ENCODE data around the gene PPP2R1B.
"Not testable (repeated sequence)": the region's sequence is repeated elsewhere in the genome, so short reads cannot be mapped to it uniquely, and the experiment has no call there.

The PPP2R1B gene

DNA sequence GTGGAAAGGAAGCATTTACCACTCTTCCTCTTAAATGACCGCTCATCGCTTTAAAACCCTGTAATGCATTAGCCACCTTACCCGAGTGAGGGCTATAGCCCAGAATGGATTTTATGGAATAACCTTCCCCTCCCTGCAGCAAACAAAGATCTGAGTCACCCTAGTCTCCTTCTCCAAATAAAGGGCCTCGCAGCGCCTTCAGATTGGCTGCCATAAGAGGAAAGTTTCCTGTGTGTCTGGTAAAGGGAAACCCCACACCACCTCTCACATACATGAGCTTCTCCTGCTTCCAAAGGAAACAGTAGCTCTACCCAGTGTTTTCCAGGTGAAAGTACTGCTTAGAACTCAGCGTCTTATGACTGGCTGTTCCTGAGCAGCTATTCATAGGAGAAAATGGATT is 47.8 kb downstream of the PPP2R1B start:
- in situ Hi-C loops (cut with MboI; ENCODE audit: low sequenced_read_pairs, unreplicated experiment) = no loop called here
- no peak for DNase-seq (ENCODE audit: low spot score)
- no peak for TF ChIP-seq CTCF (IDR thresholded peaks at IDR 0.05; ENCODE audit: borderline replicate concordance, control extremely low read depth, extremely low read depth, insufficient read depth, missing control alignments)

DNA sequence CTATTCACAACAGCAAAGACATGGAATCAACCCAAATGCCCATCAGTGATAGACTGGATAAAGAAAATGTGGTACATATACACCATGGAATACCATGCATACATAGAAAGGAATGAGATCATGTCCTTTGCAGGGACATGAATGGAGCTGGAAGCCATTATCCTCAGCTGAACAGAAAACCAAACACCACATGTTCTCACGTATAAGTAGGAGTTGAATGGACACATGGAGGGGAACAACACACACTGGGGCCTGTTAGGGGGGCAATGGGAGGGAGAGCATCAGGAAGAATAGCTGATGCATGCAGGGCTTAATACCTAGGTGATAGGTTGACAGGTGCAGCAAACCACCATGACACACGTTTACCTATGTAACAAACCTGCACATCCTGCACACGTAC is 48.5 kb downstream of the PPP2R1B start:
- in situ Hi-C loops (cut with MboI; ENCODE audit: low sequenced_read_pairs, unreplicated experiment) = not testable (repeated sequence)

GRCh38 chr11:111715142-111715816 is 50.9 kb downstream of the PPP2R1B start:
- no peak for DNase-seq (ENCODE audit: low spot score)
- in situ Hi-C loops (cut with MboI; ENCODE audit: low sequenced_read_pairs, unreplicated experiment) = no loop called here
- TF ChIP-seq CTCF (IDR thresholded peaks at IDR 0.05; ENCODE audit: borderline replicate concordance, control extremely low read depth, extremely low read depth, insufficient read depth, missing control alignments) = no peak

More for the DNA sequence above, 48.5 kb downstream of the PPP2R1B start:
- DNase-seq (ENCODE audit: low spot score) = not testable (repeated sequence)

GRCh38 chr11:111714522-111714921 is 51.7 kb downstream of the PPP2R1B start:
- TF ChIP-seq CTCF (IDR thresholded peaks at IDR 0.05; ENCODE audit: borderline replicate concordance, control extremely low read depth, extremely low read depth, insufficient read depth, missing control alignments) = no peak
- in situ Hi-C loops (cut with MboI; ENCODE audit: low sequenced_read_pairs, unreplicated experiment) = no loop called here
- peak; percentile 24 for DNase-seq (ENCODE audit: low spot score)

DNA sequence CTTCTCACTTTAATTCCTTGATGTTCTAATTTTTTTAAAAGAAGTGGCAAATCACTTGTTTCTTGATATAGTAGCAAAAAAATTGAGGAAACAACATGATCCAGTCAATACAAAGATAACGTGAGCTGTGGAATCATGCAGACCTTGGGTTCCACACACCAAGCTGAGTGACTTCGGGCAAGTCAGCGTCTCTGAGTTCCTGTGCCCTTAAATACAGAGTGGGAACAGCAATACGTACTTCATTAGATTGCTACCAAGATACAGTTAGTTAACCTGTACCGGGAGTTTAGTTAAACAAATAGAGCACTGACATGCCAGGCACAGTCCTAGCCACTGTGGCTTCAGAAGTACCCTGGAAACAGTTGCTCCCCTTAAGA is 58.5 kb downstream of the PPP2R1B start:
- no peak for TF ChIP-seq CTCF (IDR thresholded peaks at IDR 0.05; ENCODE audit: borderline replicate concordance, control extremely low read depth, extremely low read depth, insufficient read depth, missing control alignments)
- in situ Hi-C loops (cut with MboI; ENCODE audit: low sequenced_read_pairs, unreplicated experiment) = no loop called here
- no peak for DNase-seq (ENCODE audit: low spot score)

DNA sequence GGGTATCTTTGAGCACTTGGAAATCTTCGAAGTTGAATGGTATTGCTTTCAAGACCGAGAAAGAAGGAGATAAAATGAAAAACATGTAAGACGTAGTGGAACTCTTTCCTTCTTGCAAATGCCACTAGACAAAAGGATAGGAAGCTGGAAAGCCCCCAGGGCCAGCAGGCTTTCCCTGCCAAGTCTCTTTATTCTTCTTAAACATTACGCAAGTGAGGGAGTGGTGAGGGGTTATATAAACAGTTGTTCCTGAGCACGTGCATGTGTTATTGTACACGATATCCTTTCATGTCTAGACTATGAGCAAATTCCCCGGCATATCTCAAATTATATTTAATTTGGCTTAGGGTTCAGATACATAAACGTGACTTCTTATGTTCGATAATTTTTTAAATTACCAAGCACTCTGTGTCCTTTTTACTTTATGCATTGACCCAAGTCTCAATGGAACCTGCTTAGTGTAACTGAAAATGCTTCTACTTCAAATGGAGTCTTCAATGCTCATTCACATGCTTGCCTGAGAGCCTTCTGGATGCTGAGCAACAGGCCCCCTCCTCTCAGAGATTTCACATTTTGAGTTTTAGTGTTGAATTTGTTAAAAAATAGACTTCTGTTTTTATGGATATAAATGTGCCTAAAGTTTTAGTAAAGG is 59.0 kb downstream of the PPP2R1B start:
- no peak for TF ChIP-seq CTCF (IDR thresholded peaks at IDR 0.05; ENCODE audit: borderline replicate concordance, control extremely low read depth, extremely low read depth, insufficient read depth, missing control alignments)
- in situ Hi-C loops (cut with MboI; ENCODE audit: low sequenced_read_pairs, unreplicated experiment) = no loop called here
- no peak for DNase-seq (ENCODE audit: low spot score)

DNA sequence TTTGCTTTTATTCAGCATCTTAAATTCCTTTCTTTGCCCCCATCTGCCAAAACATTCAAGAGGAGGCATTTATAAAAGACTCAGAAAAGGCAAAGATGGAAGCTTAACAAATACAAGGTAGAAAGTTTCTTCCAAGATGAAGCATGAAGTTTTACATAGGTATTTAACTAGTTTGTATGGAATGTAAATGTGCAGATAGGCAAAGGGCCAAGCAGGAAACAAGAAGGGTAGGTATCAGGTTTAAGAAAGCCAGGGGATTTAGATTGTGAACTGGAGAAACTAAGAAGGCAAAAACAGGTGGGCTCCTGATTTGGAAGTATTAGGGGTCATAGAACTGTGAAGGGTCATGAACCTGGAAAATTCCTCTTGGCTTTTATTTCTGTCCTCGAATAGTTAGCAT is 62.6 kb downstream of the PPP2R1B start:
- in situ Hi-C loops (cut with MboI; ENCODE audit: low sequenced_read_pairs, unreplicated experiment) = no loop called here
- no peak for TF ChIP-seq CTCF (IDR thresholded peaks at IDR 0.05; ENCODE audit: borderline replicate concordance, control extremely low read depth, extremely low read depth, insufficient read depth, missing control alignments)
- no peak for DNase-seq (ENCODE audit: low spot score)
